H9 (cell line): ENCODE measurements around the gene WLS. TPM values are rescaled to one million over a fixed set of nuclear protein-coding genes. Genes with fewer than 3 reads are reported as not detected.
"Not testable (repeated sequence)": the region's sequence is repeated elsewhere in the genome, so short reads cannot be mapped to it uniquely, and the experiment has no call there.

Experiments used
- DNase-seq: peaks from one replicate; pipeline ENCODE4 v3.0.0-alpha.2; 2017
- H2AFZ ChIP-seq: one replicate; pipeline ENCODE4 v1.6.1; 2013; ENCODE audit warnings: mild to moderate bottlenecking, low read length, control low read depth, moderate library complexity
- H2AK5ac ChIP-seq: 2 replicates; pipeline ENCODE4 v1.6.1; 2013; ENCODE audit warnings: low read length, control low read depth, mixed read lengths; ENCODE audit not compliant: insufficient read length
- H2BK120ac ChIP-seq: one replicate; pipeline ENCODE4 v1.6.1; 2013; ENCODE audit warnings: low read depth, mild to moderate bottlenecking, low read length, control low read depth, inconsistent platforms; ENCODE audit not compliant: poor library complexity, severe bottlenecking
- H2BK12ac ChIP-seq: 2 replicates; pipeline ENCODE4 v1.6.1; 2013; ENCODE audit warnings: low read length, control low read depth, mixed read lengths, low read depth; ENCODE audit not compliant: insufficient read length
- H2BK15ac ChIP-seq: 2 replicates; pipeline ENCODE4 v1.6.1; 2013; ENCODE audit warnings: low read depth, low read length, control low read depth
- H2BK20ac ChIP-seq: one replicate; pipeline ENCODE4 v1.6.1; 2013; ENCODE audit warnings: low read depth, mild to moderate bottlenecking, low read length, control low read depth, inconsistent platforms; ENCODE audit not compliant: poor library complexity, severe bottlenecking
- H2BK5ac ChIP-seq: 2 replicates; pipeline ENCODE4 v1.6.1; 2013; ENCODE audit warnings: low read length, control low read depth, mixed read lengths; ENCODE audit not compliant: insufficient read length
- H3K14ac ChIP-seq: 2 replicates; pipeline ENCODE4 v1.6.1; 2013; ENCODE audit warnings: low read length, control low read depth; ENCODE audit not compliant: insufficient read depth
- H3K18ac ChIP-seq: 2 replicates; pipeline ENCODE4 v1.6.1; 2013; ENCODE audit warnings: low read depth, mild to moderate bottlenecking, mixed read lengths, low read length, control low read depth; ENCODE audit not compliant: insufficient read length
- H3K23ac ChIP-seq: 2 replicates; pipeline ENCODE4 v1.6.1; 2013; ENCODE audit warnings: low read length, control low read depth, mixed read lengths, low read depth; ENCODE audit not compliant: insufficient read length
- H3K23me2 ChIP-seq: 2 replicates; pipeline ENCODE4 v1.6.1; 2013; ENCODE audit warnings: low read depth, mild to moderate bottlenecking, mixed read lengths, low read length, control low read depth; ENCODE audit not compliant: insufficient read length, poor library complexity, severe bottlenecking
- H3K27ac ChIP-seq: 2 replicates; pipeline ENCODE4 v1.5.1; 2013; ENCODE audit warnings: low read length, control low read depth, mixed read lengths, low read depth; ENCODE audit not compliant: insufficient read length
- H3K27me3 ChIP-seq: 2 replicates; pipeline ENCODE4 v1.6.1; 2013; ENCODE audit warnings: low read length, control low read depth, inconsistent platforms; ENCODE audit not compliant: insufficient read depth
- H3K4ac ChIP-seq: 2 replicates; pipeline ENCODE4 v1.6.1; 2013; ENCODE audit warnings: low read depth, mild to moderate bottlenecking, control low read depth, inconsistent platforms, low read length, moderate library complexity
- H3K4me1 ChIP-seq: 2 replicates; pipeline ENCODE4 v1.6.1; 2013; ENCODE audit warnings: low read length, control low read depth, inconsistent platforms; ENCODE audit not compliant: insufficient read depth
- H3K4me2 ChIP-seq: 2 replicates; pipeline ENCODE4 v1.6.1; 2013; ENCODE audit warnings: low read length, control low read depth, mixed read lengths; ENCODE audit not compliant: insufficient read length, insufficient read depth
- H3K56ac ChIP-seq: 2 replicates; pipeline ENCODE4 v1.6.1; 2013; ENCODE audit warnings: low read depth, mild to moderate bottlenecking, mixed read lengths, low read length, control low read depth; ENCODE audit not compliant: insufficient read length
- H3K79me1 ChIP-seq: 2 replicates; pipeline ENCODE4 v1.6.1; 2013; ENCODE audit warnings: low read depth, mild to moderate bottlenecking, moderate library complexity, low read length, control low read depth, inconsistent platforms; ENCODE audit not compliant: insufficient read depth, poor library complexity, severe bottlenecking
- H3K79me2 ChIP-seq: 2 replicates; pipeline ENCODE4 v1.6.1; 2013; ENCODE audit warnings: low read length, control low read depth, inconsistent platforms; ENCODE audit not compliant: insufficient read depth
- H3K9ac ChIP-seq: 2 replicates; pipeline ENCODE4 v1.6.1; 2013; ENCODE audit warnings: low read length, control low read depth, mixed read lengths; ENCODE audit not compliant: insufficient read length; ENCODE audit errors: extremely low read depth
- H3K9me3 ChIP-seq: one replicate; pipeline ENCODE4 v1.6.1; 2013; ENCODE audit warnings: low read depth, low read length, inconsistent platforms; ENCODE audit not compliant: control insufficient read depth
- H3T11ph ChIP-seq: one replicate; pipeline ENCODE4 v1.6.1; 2013; ENCODE audit warnings: mild to moderate bottlenecking, low read length, control low read depth, inconsistent platforms
- H4K20me1 ChIP-seq: one replicate; pipeline ENCODE4 v1.6.1; 2013; ENCODE audit not compliant: control insufficient read depth, insufficient read length, insufficient read depth
- H4K5ac ChIP-seq: 2 replicates; pipeline ENCODE4 v1.6.1; 2013; ENCODE audit warnings: low read depth, mild to moderate bottlenecking, mixed read lengths, low read length, control low read depth; ENCODE audit not compliant: insufficient read length
- H4K8ac ChIP-seq: replicated peaks from 2 replicates; pipeline ENCODE4 v1.6.1; 2013; ENCODE audit warnings: low read length, control low read depth, mixed read lengths, low read depth; ENCODE audit not compliant: insufficient read length
- H4K91ac ChIP-seq: 2 replicates; pipeline ENCODE4 v1.6.1; 2013; ENCODE audit warnings: low read depth, mild to moderate bottlenecking, moderate library complexity, mixed read lengths, low read length, control low read depth; ENCODE audit not compliant: insufficient read length
- H3K27ac Mint-ChIP-seq, 3 experiments: 2 replicates in 2 of 3; 3 replicates in 1 of 3; pipeline ENCODE4 v1.8.0; 2020 to 2021; ENCODE audit warnings: mixed read lengths in 3 of 3, mild to moderate bottlenecking in 1 of 3, moderate library complexity in 1 of 3
- H3K27me3 Mint-ChIP-seq: 2 replicates; pipeline ENCODE4 v1.8.0; 2021; ENCODE audit warnings: low read depth, mild to moderate bottlenecking, moderate library complexity, mixed read lengths
- H3K36me3 Mint-ChIP-seq, 3 experiments: 2 replicates in 2 of 3; 3 replicates in 1 of 3; pipeline ENCODE4 v1.8.0; 2020 to 2021; ENCODE audit warnings: low read depth in 3 of 3, mixed read lengths in 3 of 3; ENCODE audit not compliant: insufficient read depth in 1 of 3
- H3K4me1 Mint-ChIP-seq, 2 experiments: 2 replicates each; pipeline ENCODE4 v1.8.0; 2020; ENCODE audit warnings: mixed read lengths in 2 of 2
- H3K4me3 Mint-ChIP-seq, 2 experiments: 2 replicates in 1 of 2; 3 replicates in 1 of 2; pipeline ENCODE4 v1.8.0; 2020 to 2021; ENCODE audit warnings: mild to moderate bottlenecking in 2 of 2, mixed read lengths in 2 of 2, moderate library complexity in 1 of 2
- H3K9me3 Mint-ChIP-seq, 2 experiments: 2 replicates in 1 of 2; 3 replicates in 1 of 2; pipeline ENCODE4 v1.8.0; 2020; ENCODE audit warnings: mild to moderate bottlenecking in 2 of 2, mixed read lengths in 2 of 2, moderate library complexity in 1 of 2
- WGBS: extraction: QIAGEN DNeasy Blood & Tissue Kit; methylation state at CpG from one replicate; pipeline ENCODE4 v1.1.7; 2013; ENCODE audit warnings: missing lambda C conversion rate, low lambda C conversion rate, mixed read lengths; ENCODE audit not compliant: insufficient read length; ENCODE audit errors: extremely low coverage; 5-methylcytosine and 5-hydroxymethylcytosine counted together
- total RNA-seq: library from RNA; stranded (reverse); gene quantifications from 2 replicates; pipeline ENCODE4 v1.2.1, GENCODE V29; 2021

The WLS gene
- total RNA-seq, 1 experiment from 2014 or later: 0.94 TPM

DNA sequence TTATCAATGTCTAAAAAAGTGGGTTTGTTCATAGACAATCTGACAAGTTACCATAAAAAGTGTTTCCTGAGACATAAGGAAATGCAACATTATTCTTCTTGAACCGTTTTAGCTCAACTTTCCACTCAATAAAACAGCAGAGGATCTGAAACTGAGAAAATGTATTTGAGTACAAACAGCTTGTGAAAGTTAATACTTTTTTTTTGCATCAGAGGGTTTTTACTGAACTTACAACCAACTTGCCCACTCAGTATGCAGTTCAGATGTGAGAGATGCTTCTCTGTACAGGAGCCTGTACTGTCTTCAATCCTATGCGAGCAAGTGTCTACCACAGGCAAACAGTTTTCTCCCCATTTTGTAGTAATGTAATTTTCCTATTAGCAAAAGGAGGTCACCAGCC is 71.4 kb downstream of the WLS start:
- not testable (repeated sequence) for H3K4me3 Mint-ChIP-seq, H4K5ac ChIP-seq, H3K9me3 ChIP-seq, H3K18ac ChIP-seq, H3K56ac ChIP-seq, H2BK20ac ChIP-seq, H3K14ac ChIP-seq, H3K36me3 Mint-ChIP-seq, DNase-seq, H3K4me1 ChIP-seq, H4K8ac ChIP-seq, H4K20me1 ChIP-seq, H3K27me3 ChIP-seq, H3K23me2 ChIP-seq, H4K91ac ChIP-seq, H3K27ac Mint-ChIP-seq, H3K79me2 ChIP-seq, H3K9ac ChIP-seq, H3K4me1 Mint-ChIP-seq, H2BK120ac ChIP-seq, H2BK12ac ChIP-seq, H3K79me1 ChIP-seq, H3K27ac ChIP-seq, H2BK15ac ChIP-seq, H2AFZ ChIP-seq, H2BK5ac ChIP-seq, H3T11ph ChIP-seq, H3K9me3 Mint-ChIP-seq, H2AK5ac ChIP-seq, H3K4ac ChIP-seq, H3K23ac ChIP-seq, H3K4me2 ChIP-seq
- WGBS: no CpG with 5 or more reads among the region's 2 CpGs
- peaks cover 30% of the 10 kb centered on the region for H3K27me3 Mint-ChIP-seq
